ENCODE measurements around the gene DTX4.

GRCh38 chr11:59226396-59226795 is 54.5 kb downstream of the DTX4 start:
- TF ChIP-seq CTCF (IDR thresholded peaks at IDR 0.05; ENCODE audit: borderline replicate concordance, extremely low read depth, low read length, poor library complexity, severe bottlenecking) (no peak), EZH2 (IDR thresholded peaks at IDR 0.05; ENCODE audit: borderline replicate concordance, low read depth, low read length, severe bottlenecking) (no peak)
